ENCODE measurements around the gene SCRT2.
"Not testable (repeated sequence)": the region's sequence is repeated elsewhere in the genome, so short reads cannot be mapped to it uniquely, and the experiment has no call there.

The SCRT2 gene

DNA sequence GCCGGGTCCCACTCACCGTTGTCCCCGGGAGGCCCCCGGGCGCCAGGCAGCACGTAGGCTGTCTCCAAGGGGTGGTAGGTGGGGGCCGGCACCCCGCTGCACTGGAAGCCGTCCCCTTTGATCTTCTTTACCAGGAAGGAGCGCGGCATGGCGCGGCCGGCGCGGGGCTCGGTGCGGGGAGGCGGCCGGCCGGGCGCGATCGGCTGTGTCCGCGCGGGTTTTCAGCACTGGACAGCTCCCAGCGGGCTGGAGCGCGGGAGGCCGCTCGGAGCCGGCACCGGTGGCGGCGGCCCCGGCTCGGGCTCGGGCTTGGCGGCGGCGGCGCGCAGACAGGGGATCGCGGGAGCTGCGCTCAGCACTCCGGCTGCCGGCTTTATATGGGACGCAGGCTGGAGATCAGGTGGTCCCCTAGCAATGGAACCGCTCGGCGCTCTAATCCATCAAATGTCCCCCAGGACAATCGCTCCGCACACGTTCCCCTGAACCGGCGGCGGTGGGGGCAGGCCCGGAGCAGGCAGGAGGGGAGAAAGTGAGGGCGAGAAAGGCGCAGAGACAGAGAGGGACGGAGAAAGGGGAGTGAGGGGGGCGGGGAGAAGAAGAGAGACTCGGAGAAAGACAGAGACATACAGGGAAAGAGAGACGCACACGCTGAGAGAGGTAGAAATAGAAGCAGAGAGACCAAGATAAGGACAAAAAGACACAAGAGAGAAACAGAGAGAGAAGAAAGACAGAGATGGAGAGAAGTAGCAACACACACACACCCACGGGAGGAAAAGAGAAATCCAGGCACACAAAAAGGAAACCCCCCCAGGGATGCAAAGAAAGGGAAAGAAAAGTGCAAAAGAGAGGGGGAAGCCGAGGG is at the start of gene SCRT2:
Gene SCRT2 (minus strand): TSS at position 350 of the 862 bp plus-strand sequence. CDS start 201 bp downstream, at position 149.
- no peak for DNase-seq

DNA sequence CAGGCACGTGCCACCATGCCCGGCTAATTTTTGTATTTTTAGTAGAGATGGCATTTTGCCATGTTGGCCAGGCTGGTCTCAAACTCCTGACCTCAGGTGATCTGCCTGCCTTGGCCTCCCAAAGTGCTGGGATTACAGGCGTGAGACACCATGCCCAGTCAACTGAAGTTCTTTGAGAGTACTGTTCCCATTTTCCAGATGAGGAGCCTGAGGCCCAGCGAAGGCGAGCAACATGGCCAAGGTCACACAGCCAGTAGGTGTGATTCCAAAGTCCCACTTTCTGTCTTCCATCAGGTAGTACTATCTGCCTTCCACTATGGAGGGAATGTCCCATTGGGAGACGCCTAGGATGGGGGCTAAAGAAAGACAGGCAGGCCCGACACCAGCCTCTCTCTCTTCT is 49.2 kb upstream of the SCRT2 start:
- DNase-seq = not testable (repeated sequence)

- no peak for DNase-seq
These were observed 48.2 kb upstream of the SCRT2 start for GRCh38 chr20:723756-724155.

DNA sequence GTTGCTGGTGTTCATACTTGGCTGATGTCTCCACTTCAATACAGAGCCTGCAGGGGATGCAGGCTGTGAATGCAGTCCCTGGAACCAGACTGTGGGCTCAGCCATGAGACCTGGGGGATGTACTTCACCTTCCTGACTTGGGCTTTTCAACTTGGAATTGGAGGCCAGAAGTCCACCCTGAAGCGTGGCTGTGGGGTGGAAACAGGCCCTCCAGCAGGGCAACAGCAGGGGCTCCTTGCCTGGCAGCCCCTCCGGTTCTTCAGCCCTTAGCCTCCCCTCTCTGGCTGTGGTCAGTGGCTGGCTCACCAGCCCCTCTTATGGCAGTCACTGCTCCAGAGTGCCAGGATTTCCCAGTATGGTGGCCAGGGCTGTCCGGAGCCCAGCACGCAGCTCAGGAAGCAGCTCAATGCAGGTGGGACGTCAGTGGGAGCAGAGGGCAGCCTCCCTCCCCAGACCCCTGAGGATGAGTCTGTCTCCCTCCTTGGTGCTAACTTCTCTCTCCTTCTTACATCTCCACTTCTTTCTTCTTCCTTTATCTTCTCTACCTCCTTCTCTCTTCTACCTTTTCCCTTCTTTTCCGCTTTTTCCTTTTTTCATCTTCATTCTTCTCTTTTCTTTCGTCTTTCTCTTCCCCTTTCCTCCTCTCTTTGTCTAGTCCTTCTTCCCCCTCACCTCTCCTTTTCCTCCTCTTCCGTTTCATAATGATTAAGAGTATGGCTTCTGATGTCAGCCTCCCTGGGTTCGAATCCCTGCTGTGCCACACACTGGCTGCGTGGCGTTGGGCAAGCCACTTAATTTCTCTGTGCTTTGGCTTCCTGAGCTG is 47.4 kb upstream of the SCRT2 start:
- no peak for DNase-seq

GRCh38 chr20:721876-722275 is 46.3 kb upstream of the SCRT2 start:
- DNase-seq = no peak

GRCh38 chr20:719816-720215 is 44.2 kb upstream of the SCRT2 start:
- no peak for DNase-seq

DNA sequence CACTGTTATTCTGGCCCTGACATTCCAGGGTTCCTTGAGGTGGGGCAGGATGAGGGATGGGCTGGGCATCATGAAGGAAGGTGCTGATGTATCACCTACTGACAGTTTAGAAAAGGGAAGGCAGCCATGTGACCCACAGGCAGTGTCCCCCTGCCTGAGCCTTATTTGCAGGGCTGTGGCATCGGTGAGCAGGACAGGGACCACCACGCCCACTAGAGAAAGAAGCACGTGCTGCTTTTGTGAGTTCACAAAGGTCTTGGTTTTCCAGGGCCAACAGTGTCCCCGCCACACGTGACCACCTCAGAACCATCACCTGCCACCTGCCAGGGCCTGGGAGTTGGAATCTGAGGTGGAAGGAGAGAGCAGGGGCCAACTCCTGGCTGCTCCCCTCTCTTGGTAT is 43.5 kb upstream of the SCRT2 start:
- no peak for DNase-seq

GRCh38 chr20:717832-718231 is 42.2 kb upstream of the SCRT2 start:
- DNase-seq = no peak

- no peak for DNase-seq
These were observed 41.7 kb upstream of the SCRT2 start for GRCh38 chr20:717271-717670.

DNA sequence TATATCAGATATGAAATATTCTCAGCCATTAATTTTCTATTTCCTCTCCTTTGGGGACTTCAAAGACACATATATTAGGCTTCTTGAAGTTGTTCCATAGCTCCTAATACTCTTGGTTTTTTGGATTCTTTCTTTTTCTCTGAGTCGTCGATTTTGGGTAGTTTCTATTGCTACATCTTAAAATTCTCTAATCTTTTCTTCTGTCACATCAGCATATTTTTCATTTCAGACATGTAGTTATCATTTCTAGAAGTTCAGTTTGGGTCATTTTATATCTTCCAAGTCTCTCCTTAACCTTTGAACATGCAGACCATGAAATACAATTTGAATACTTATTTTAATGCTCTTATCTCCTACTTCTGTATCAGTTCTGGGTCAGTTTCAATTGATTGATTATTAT is 38.9 kb upstream of the SCRT2 start:
- DNase-seq = no peak

- no peak for DNase-seq
These were observed 36.0 kb upstream of the SCRT2 start for GRCh38 chr20:711576-711975.

- no peak for DNase-seq
These were observed 35.3 kb upstream of the SCRT2 start for GRCh38 chr20:710780-711450.

- DNase-seq = no peak
These were observed 34.6 kb upstream of the SCRT2 start for GRCh38 chr20:709991-710779.

DNA sequence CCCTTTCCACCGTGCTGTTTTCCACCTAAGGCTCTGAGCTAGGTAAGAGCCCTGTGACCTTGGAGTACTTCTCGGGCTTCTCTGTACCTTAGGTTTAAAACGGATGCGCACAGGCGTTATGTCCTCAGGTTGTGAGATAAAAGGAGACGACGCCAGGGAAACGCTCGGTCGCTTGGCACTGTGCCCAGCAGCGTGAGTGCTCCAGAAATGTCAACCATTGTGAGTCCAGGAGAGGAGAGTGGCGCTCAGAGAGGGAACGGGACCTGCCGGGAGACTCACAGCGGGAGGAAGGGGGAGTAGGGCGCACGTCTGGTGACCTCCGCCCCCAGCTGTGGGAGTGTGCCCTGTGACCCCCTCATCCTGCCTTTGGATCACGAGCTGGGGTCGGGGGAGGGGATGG is 33.8 kb upstream of the SCRT2 start:
- DNase-seq = no peak

- no peak for DNase-seq
These were observed 33.4 kb upstream of the SCRT2 start for GRCh38 chr20:708956-709355.

GRCh38 chr20:707451-708110 is 32.0 kb upstream of the SCRT2 start:
- DNase-seq = no peak

DNA sequence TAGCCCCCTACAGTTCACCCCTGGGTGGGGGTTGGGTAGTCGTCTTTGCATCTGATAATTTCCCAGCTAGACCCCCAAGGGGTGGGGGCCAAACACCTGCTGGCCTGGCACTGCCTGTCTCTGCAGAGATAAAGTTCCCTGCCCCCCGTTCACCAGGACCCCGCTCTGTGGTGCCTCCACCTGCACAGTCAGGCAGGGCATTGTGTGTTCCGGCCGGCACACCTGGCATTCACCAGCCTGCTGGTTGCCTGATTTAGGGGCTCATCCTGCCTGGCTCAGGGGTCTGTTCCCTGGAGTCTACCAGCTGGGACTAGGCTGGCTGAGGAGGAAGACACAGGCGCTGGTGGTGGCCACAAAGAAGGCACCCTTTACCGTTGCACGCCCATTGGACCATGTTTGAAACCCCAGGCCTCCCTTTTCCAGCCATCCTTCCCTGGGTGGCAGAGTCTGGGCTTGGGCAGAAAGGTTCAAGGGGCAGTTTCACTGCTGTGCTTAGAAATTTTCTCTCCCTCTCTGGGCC is 30.8 kb upstream of the SCRT2 start:
- DNase-seq = no peak

DNA sequence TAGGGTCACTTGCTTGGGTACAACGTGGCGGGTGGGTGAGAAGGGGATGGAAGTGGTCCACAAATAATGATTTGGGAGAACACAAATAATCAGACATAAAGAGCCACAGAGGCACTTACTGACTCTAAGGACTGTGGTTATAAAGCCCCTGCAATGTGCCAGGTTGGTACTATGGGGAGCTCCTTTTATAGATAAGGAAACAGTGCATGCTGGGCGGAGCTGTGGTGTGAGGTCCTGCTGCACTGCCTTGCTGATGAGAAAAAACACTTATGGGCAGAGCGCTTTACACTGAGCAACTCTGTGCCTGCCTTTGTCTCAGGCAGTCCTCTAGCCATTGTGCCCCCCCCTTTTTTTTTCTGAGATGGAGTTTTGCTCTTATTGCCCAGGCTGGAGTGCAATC is 29.1 kb upstream of the SCRT2 start:
- DNase-seq = no peak

DNA sequence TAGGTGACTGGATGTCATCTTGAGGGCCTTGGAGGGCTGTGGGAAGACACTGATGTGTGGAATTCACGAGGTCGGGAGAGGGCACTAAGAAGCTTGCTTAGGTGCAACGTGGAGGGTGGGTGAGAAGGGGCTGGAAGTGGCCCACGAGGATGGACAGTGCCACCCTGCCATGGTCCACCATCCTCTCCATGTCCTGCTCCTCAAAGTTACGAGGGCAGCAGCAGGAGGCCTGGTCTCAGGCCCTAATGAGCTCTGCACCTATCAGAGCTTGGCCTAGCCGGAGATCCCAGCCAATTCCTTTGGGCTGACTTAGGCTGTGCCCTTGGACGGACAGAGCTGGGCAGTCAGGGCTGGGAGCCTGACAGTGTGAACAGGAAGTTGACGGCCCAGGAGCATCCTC is 27.8 kb upstream of the SCRT2 start:
- DNase-seq = no peak

DNA sequence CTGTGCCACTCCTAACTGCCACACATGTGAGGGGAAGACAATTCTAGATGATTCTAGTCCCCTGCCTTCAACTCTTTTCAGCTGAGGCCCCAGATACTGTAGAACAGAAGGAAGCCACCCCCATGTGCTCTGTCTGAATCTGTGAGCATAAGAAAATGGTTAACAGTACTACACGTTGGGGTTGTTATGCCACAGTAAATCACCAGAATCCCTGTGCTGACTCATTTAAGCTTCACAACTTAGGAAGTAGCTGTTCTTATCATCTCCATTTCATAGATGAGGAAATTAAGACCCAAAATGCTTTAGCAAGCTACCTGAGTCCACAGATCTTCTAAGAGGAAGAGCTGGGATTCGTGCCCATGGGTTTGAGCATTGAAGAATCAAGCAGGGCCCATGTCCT is 27.4 kb upstream of the SCRT2 start:
- no peak for DNase-seq

DNA sequence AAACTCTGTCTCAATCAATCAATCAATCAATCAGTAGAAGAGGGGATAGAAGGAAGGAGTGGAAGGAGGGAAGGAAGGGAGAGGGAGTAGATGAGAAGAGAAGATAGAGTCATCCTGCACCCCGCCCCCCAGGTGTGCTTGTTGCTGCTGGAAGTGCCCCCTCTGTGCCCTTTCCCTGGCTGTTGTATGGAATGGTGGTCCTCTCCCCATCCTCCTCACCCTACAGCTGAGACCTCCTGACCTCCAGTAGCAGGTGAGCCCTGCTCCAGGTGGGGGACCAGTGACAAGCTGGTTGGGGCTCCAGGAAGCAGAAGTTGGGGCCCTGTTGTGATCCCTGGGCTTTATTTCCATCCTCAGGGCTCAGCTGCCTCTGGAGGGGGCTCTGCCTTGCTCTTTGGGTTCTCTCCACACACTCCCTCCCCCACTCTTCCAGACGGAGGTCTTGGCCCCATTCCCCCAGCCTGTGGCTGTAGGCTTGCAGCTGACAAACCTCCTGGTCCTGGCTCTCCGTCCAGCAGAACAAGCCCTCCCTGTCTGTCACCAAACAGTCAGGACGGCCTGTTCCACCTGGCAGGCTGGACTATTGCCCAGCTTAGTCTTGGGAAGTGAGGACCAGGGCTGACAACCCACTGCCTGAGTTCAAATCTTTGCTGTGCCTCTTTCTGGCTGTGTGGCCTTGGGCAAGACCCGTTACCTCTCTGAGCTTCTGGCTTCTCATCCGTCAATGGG is 26.0 kb upstream of the SCRT2 start:
- no peak for DNase-seq

Data from NCI-H1417 treated with DMSO at 0.1 percent for 48 hours (cell line).